Right hindlimb (tissue), 1 donor: ENCODE results near the gene DYNLL2.
"Not testable (repeated sequence)": the region's sequence is repeated elsewhere in the genome, so short reads cannot be mapped to it uniquely, and the experiment has no call there.

Experiments used
- DNase-seq: peaks from one replicate; pipeline ENCODE4 v3.0.0-alpha.2; 2018

Gene DYNLL2

GRCh38 chr17:58073266-58073665 lies 10.0 kb upstream of the DYNLL2 start:
- not testable (repeated sequence) for DNase-seq

GRCh38 chr17:58074406-58074805 lies 8.8 kb upstream of the DYNLL2 start:
- DNase-seq = not testable (repeated sequence)

GRCh38 chr17:58079300-58080033 lies 3.8 kb upstream of the DYNLL2 start:
- DNase-seq = no peak

GRCh38 chr17:58081646-58082340 lies 1.4 kb upstream of the DYNLL2 start:
- DNase-seq = no peak

- DNase-seq = no peak
These were observed 814 bp upstream of the DYNLL2 start for GRCh38 chr17:58082341-58082869.

GRCh38 chr17:58083491-58084316 lies 485 bp downstream of the DYNLL2 start:
- DNase-seq = peak; percentile 69

GRCh38 chr17:58084317-58084981 lies 1.2 kb downstream of the DYNLL2 start:
- DNase-seq = no peak

- DNase-seq = no peak
These were observed 2.0 kb downstream of the DYNLL2 start for GRCh38 chr17:58085039-58085715.

- DNase-seq = no peak
These were observed 3.7 kb downstream of the DYNLL2 start for GRCh38 chr17:58086953-58087352.

- no peak for DNase-seq
These were observed 5.4 kb downstream of the DYNLL2 start for GRCh38 chr17:58088624-58089023.

GRCh38 chr17:58089111-58089510 lies 5.9 kb downstream of the DYNLL2 start:
- DNase-seq = no peak

GRCh38 chr17:58091024-58091567 lies 7.9 kb downstream of the DYNLL2 start:
- DNase-seq = no peak

GRCh38 chr17:58092101-58092796 lies 9.0 kb downstream of the DYNLL2 start:
- DNase-seq = no peak

GRCh38 chr17:58092797-58093385 lies 9.7 kb downstream of the DYNLL2 start:
- DNase-seq = no peak

- no peak for DNase-seq
These were observed 10.9 kb downstream of the DYNLL2 start for GRCh38 chr17:58094118-58094517.

- DNase-seq = no peak
These were observed 13.7 kb downstream of the DYNLL2 start for GRCh38 chr17:58096892-58097291.

GRCh38 chr17:58097384-58098088 lies 14.3 kb downstream of the DYNLL2 start:
- DNase-seq = no peak

GRCh38 chr17:58100506-58100905 lies 17.3 kb downstream of the DYNLL2 start:
- DNase-seq = no peak

GRCh38 chr17:58101898-58102297 lies 18.7 kb downstream of the DYNLL2 start:
- DNase-seq = not testable (repeated sequence)

GRCh38 chr17:58105093-58105492 lies 21.9 kb downstream of the DYNLL2 start:
- DNase-seq = no peak
